ENCODE measurements around the gene FKTN. TPM values are rescaled to one million over a fixed set of nuclear protein-coding genes. Genes with fewer than 3 reads are reported as not detected.
"Not testable (repeated sequence)": the region's sequence is repeated elsewhere in the genome, so short reads cannot be mapped to it uniquely, and the experiment has no call there.

Gene FKTN
- total RNA-seq: 10 to 100 TPM; 10.2 to 20.5 TPM

GRCh38 chr9:105557804-105558610, at the start of gene FKTN:
FKTN (plus strand) TSS chr9:105558131; CDS start chr9:105575033, 16,902 bp downstream.
- Histone ChIP-seq H3K27ac (peak within 1 kb of the TSS; percentile 35 to 50), H3K4me1 (ENCODE audit: control insufficient read depth in 1 of 2, low read depth in 2 of 2) (peaks cover 6 to 18% of the 10 kb centered on the region in 2 donors), H3K27me3 (replicated peaks; ENCODE audit: insufficient read depth) (no peaks in the 10 kb centered on the region), H3K36me3 (no peaks in the 10 kb centered on the region), H3K4me3 (peak within 1 kb of the TSS; percentile 94), H3K9me3 (no peaks in the 10 kb centered on the region)
- ATAC-seq (ENCODE audit: insufficient number of reproducible peaks, low FRiP score, low read depth) (peak; percentile 76), DNase-seq (ENCODE audit: low spot score) (peak; percentile 52)
- TF ChIP-seq CTCF (IDR thresholded peaks at IDR 0.05): no peak

GRCh38 chr9:105508530-105508929, 49.4 kb upstream of the FKTN start:
- no peak for TF ChIP-seq CTCF (IDR thresholded peaks at IDR 0.05)
- Histone ChIP-seq H3K4me3 (no peak overlapping the region), H3K36me3 (no peaks in the 10 kb centered on the region), H3K9me3 (no peaks in the 10 kb centered on the region), H3K27me3 (replicated peaks; ENCODE audit: insufficient read depth) (no peaks in the 10 kb centered on the region), H3K27ac (no peak overlapping the region), H3K4me1 (ENCODE audit: control insufficient read depth in 1 of 2, low read depth in 2 of 2) (no peaks in the 10 kb centered on the region)
- ATAC-seq (ENCODE audit: insufficient number of reproducible peaks, low FRiP score, low read depth) (no peak), DNase-seq (ENCODE audit: low spot score) (no peak)

- no peak overlapping the region for H3K27ac ChIP-seq
- no peak overlapping the region for H3K4me3 ChIP-seq
- no peaks in the 10 kb centered on the region for H3K4me1 ChIP-seq (ENCODE audit: control insufficient read depth in 1 of 2, low read depth in 2 of 2)
- no peaks in the 10 kb centered on the region for H3K9me3 ChIP-seq
- peaks cover 2% of the 10 kb centered on the region for H3K36me3 ChIP-seq
- ATAC-seq (ENCODE audit: insufficient number of reproducible peaks, low FRiP score, low read depth) (no peak), DNase-seq (ENCODE audit: low spot score) (no peak)
- H3K27me3 ChIP-seq (replicated peaks; ENCODE audit: insufficient read depth): no peaks in the 10 kb centered on the region
- no peak for TF ChIP-seq CTCF (IDR thresholded peaks at IDR 0.05)
Measured at GRCh38 chr9:105510024-105510423, 47.9 kb upstream of the FKTN start.

GRCh38 chr9:105511446-105511845, 46.5 kb upstream of the FKTN start:
- Histone ChIP-seq H3K27ac (no peak overlapping the region), H3K9me3 (no peaks in the 10 kb centered on the region), H3K36me3 (peaks cover 7% of the 10 kb centered on the region), H3K4me1 (ENCODE audit: control insufficient read depth in 1 of 2, low read depth in 2 of 2) (no peaks in the 10 kb centered on the region), H3K27me3 (replicated peaks; ENCODE audit: insufficient read depth) (no peaks in the 10 kb centered on the region), H3K4me3 (no peak overlapping the region)
- ATAC-seq (ENCODE audit: insufficient number of reproducible peaks, low FRiP score, low read depth): no peak
- TF ChIP-seq CTCF (IDR thresholded peaks at IDR 0.05): no peak
- DNase-seq (ENCODE audit: low spot score): no peak

- Histone ChIP-seq H3K27me3 (replicated peaks; ENCODE audit: insufficient read depth) (no peaks in the 10 kb centered on the region), H3K9me3 (no peaks in the 10 kb centered on the region), H3K27ac (no peak overlapping the region), H3K4me1 (ENCODE audit: control insufficient read depth in 1 of 2, low read depth in 2 of 2) (no peaks in the 10 kb centered on the region), H3K4me3 (no peak overlapping the region), H3K36me3 (peaks cover 7% of the 10 kb centered on the region)
- ATAC-seq (ENCODE audit: insufficient number of reproducible peaks, low FRiP score, low read depth) (no peak), DNase-seq (ENCODE audit: low spot score) (no peak)
- no peak for TF ChIP-seq CTCF (IDR thresholded peaks at IDR 0.05)
Measured at GRCh38 chr9:105515811-105516413, 42.0 kb upstream of the FKTN start.

GRCh38 chr9:105519710-105520369, 38.1 kb upstream of the FKTN start:
- H3K4me1 ChIP-seq (ENCODE audit: control insufficient read depth in 1 of 2, low read depth in 2 of 2); H3K9me3 ChIP-seq; H3K27me3 ChIP-seq (replicated peaks; ENCODE audit: insufficient read depth); DNase-seq (ENCODE audit: low spot score); H3K27ac ChIP-seq; H3K36me3 ChIP-seq; ATAC-seq (ENCODE audit: insufficient number of reproducible peaks, low FRiP score, low read depth): not testable (repeated sequence)
- H3K4me3 ChIP-seq: peak overlapping the region; percentile 53

GRCh38 chr9:105520992-105521391, 36.9 kb upstream of the FKTN start:
- not testable (repeated sequence) for H3K4me3 ChIP-seq; H3K27ac ChIP-seq; DNase-seq (ENCODE audit: low spot score); ATAC-seq (ENCODE audit: insufficient number of reproducible peaks, low FRiP score, low read depth); H3K27me3 ChIP-seq (replicated peaks; ENCODE audit: insufficient read depth); H3K36me3 ChIP-seq; H3K9me3 ChIP-seq; H3K4me1 ChIP-seq (ENCODE audit: control insufficient read depth in 1 of 2, low read depth in 2 of 2)
